GM12892 (cell line): ENCODE measurements around the gene DENND1A.
"Not testable (repeated sequence)": the region's sequence is repeated elsewhere in the genome, so short reads cannot be mapped to it uniquely, and the experiment has no call there.

Experiments
- DNase-seq: peaks from one replicate; pipeline ENCODE4 v3.0.0; 2011; ENCODE audit not compliant: insufficient read length
- FAIRE-seq: peaks from 2 replicates; lab custom pipeline; 2011; peaks lifted over from hg19 to GRCh38; lab: Jason Lieb, UNC
- POLR2A ChIP-seq: IDR thresholded peaks from 2 replicates; pipeline ENCODE4 v1.6.1; 2011; ENCODE audit warnings: low read depth, low read length, control low read depth
- POLR2AphosphoS5 ChIP-seq: IDR thresholded peaks from 2 replicates; pipeline ENCODE4 v1.6.1; 2011; ENCODE audit warnings: low read depth, low read length, control low read depth
- TAF1 ChIP-seq: IDR thresholded peaks from 2 replicates; pipeline ENCODE4 v1.6.1; 2011; ENCODE audit warnings: low read depth, mild to moderate bottlenecking, control low read depth, low read length, borderline replicate concordance

The DENND1A gene

DNA sequence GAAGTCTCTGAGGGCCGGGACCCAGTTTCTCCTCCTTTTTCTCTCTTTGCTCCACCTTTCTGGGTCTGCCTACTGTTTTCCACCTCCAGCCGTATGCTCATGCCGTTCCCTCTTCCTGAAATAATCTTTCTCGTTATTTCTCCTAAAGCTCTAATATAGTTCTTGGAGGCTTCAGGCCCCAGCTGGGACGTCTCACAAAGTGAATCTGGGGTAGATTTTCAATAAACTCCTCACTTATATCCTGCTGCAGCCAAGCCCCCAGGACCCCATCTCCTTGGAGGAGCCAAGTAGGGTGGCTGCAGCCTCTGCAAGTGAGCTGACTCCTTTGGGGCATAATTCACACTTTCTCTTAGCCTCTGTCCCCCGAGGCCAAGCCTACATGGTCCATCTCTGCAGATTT, 588.1 kb downstream of the DENND1A start:
- FAIRE-seq (no peak), DNase-seq (no peak)
- no peak for TF ChIP-seq TAF1
- no peak for TF ChIP-seq POLR2A

DNA sequence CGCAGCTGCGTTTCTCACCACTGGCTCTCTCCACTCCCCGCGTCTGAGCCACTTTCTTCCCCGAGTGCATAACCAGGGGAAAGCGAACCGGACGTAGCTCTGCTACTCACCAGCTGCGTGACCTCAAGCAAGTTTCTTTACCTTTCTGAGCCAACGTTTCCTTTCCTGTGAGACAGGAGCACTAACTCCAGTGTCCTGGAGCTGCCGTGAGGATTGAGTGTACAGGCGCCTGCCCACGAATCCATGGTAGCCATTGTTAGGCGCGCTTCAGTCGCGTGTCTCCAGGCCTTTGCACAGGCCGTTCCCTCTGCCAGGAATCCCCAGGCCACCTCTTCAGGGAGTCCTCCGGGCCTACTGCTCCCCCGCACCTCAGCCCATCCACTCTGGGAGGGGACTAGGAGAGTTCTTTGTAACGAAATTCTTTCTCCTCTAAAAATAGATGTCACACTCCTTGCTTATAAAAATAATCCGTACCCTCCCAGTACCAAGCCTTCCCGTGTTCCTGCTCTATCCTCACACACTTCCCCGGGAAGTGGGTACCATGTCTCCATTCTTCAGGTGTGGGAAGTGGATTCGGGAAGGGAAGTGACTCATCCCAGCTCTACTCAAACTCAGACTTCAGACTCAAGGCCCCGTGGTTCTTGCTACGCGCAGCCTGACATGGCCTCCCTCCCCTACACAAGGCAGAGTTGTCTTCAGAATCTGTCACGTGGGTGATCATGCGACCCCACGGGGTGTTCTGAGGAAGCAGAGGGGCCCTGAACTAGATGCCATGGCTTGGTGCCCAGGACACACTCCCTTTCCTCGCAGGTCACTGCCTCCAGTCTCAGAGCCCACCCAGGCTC, 590.0 kb downstream of the DENND1A start:
- FAIRE-seq = peak; percentile 75

DNA sequence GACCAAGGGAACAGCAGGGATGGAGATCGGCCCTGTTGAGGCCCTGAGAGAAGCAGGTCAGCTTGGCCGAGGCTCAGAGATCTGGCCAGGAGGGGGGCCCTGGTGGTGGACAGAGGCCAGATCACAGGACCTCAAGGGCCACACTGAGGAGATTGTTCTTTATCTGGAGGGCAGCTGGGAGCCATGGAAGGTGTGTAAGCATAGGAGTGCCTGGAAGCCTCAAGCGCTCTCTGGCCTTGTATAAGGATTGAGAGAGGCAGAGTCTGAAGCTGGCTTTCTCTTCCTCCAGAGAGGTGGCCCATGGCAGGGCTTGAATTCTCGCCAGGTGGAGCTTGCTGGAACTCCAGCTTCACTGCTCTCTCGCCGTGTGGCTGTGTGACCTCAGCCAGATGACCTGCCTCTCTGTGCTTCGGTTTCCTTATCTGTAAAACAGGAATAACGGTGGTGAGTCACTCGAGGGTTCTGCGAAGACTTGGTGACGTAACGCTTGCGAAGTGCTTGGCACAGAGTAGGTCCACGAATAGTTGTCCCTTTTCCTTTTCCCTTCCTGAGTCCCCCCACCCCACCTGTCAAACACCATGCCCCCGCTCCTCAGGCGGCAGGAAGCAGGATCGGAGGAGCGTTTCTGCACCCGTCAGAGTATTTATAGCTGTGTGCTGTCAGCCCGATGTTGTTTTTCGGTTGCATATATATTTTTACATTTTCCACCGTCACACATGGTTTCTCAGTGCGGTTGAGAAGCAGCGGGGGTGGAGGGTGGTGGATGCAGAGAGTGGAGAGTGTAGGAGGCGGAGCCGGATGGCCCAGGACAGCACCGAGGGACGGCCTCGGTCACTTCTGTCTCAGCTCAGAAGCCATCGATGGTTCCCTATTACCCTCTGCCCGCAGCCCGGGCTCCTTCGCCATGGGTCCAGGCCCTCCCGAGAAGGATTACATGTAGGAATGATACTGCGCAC, 590.9 kb downstream of the DENND1A start:
- DNase-seq (no peak), FAIRE-seq (peak; percentile 87)
- TF ChIP-seq POLR2AphosphoS5 (peak; percentile 61), POLR2A (peak; percentile 75), TAF1 (no peak)

More for the DNA sequence above, 590.0 kb downstream of the DENND1A start:
- peak; percentile 35; the same call in 1 of the 2 replicates for TF ChIP-seq TAF1
- peak; percentile 68 for TF ChIP-seq POLR2AphosphoS5
- peak; percentile 30 for TF ChIP-seq POLR2A
- DNase-seq = no peak

DNA sequence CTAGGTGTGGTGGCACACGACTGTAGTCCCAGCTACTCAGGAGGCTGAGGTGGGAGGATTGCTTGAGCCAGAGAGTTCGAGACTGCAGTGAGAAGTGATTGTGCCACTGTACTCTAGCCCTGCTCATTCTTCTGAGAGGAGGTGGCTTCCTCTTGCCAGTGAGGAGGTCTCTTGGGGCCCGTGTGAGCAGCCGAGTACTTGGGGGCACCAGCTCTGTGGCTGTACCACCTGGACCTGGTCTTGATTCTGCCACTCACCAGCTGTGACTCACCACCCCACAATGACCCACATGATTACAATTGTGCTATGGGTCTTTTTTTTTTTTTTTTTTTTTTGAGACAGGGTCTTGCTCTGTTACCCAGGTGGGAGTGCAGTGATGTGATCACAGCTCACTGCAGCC, 592.0 kb downstream of the DENND1A start:
- FAIRE-seq (no peak), DNase-seq (no peak)
- TF ChIP-seq TAF1 (no peak), POLR2AphosphoS5 (no peak), POLR2A (no peak)

DNA sequence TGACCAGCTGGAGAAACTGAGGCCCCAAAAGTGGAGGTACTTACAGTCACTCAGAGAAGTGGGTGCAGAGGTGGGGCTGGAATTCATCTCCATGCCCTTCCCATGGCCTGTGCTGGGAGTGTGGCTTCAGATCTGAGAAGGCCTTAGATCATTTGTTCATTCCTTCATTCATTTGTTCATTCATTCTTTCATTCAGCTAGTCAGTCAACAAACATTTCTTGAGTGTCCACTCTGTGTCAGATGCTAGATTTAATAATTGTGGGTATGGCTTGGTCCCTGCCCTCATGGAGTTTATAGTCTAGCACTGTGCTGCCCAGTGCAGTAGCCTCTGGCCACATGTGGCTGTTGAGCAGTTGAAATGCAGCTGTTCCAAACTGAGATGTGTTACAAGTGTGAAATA, 593.0 kb downstream of the DENND1A start:
- FAIRE-seq = no peak
- TF ChIP-seq POLR2AphosphoS5 (no peak), POLR2A (no peak), TAF1 (no peak)
- no peak for DNase-seq

- no peak for FAIRE-seq
- TF ChIP-seq POLR2A (no peak), TAF1 (no peak), POLR2AphosphoS5 (no peak)
- no peak for DNase-seq
Measured at GRCh38 chr9:123336449-123336848, 593.5 kb downstream of the DENND1A start.

DNA sequence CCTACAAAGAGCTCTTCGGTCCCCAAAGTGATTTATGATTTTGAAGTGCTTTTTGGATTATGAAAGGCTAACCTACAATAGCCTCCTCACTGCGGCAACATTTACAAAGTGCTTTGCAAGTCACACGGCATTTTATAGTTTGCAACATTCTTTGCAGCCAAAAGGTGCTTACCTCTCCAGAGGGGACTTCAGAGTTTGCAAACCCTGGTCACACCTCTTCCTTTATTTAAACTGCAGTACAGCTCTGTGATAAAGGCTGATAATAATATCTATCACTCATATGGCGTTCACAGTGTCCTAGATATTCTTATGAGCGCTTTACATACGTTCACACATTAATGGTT, 594.0 kb downstream of the DENND1A start:
- no peak for TF ChIP-seq POLR2AphosphoS5
- TF ChIP-seq TAF1 = no peak
- TF ChIP-seq POLR2A = no peak
- FAIRE-seq (no peak), DNase-seq (no peak)

- TF ChIP-seq POLR2A (no peak), POLR2AphosphoS5 (no peak), TAF1 (no peak)
- FAIRE-seq (no peak), DNase-seq (no peak)
Measured at GRCh38 chr9:123335193-123335985, 594.5 kb downstream of the DENND1A start.

GRCh38 chr9:123334639-123335038, 595.3 kb downstream of the DENND1A start:
- TF ChIP-seq POLR2A = no peak
- DNase-seq (no peak), FAIRE-seq (no peak)

GRCh38 chr9:123333058-123333669, 596.8 kb downstream of the DENND1A start:
- not testable (repeated sequence) for DNase-seq, FAIRE-seq
